Kidney (tissue), 14 donors: ENCODE measurements around the gene PCMT1. TPM values are rescaled to one million over a fixed set of nuclear protein-coding genes. Genes with fewer than 3 reads are reported as not detected.

Experiments
- DNase-seq, 5 donors: peaks; one replicate each; pipeline ENCODE4 v3.0.0-alpha.2; 2013 to 2020
- FAIRE-seq: peaks from 2 replicates; lab custom pipeline; 2012; peaks lifted over from hg19 to GRCh38; lab: Jason Lieb, UNC
- H3K27ac ChIP-seq, 2 donors: one replicate each; pipeline ENCODE4 v1.7.0; 2013; ENCODE audit warnings: low read depth in 2 of 2, low read length in 2 of 2, inconsistent platforms in 1 of 2
- H3K27me3 ChIP-seq: one replicate; pipeline ENCODE4 v1.7.1; 2013; ENCODE audit warnings: low read length, inconsistent platforms; ENCODE audit not compliant: control insufficient read depth, insufficient read depth
- H3K36me3 ChIP-seq, 3 donors: one replicate each; pipeline versions ENCODE4 v1.7.0 to v1.7.1; 2013; ENCODE audit warnings: low read length in 3 of 3, control low read depth in 1 of 3, inconsistent platforms in 1 of 3; ENCODE audit not compliant: insufficient read depth in 3 of 3, control insufficient read depth in 2 of 3
- H3K4me1 ChIP-seq, 3 donors: one replicate each; pipeline versions ENCODE4 v1.7.0 to v1.7.1; 2013; ENCODE audit warnings: low read length in 3 of 3, inconsistent platforms in 1 of 3, low read depth in 1 of 3; ENCODE audit not compliant: control insufficient read depth in 2 of 3, insufficient read depth in 2 of 3
- H3K4me3 ChIP-seq, 3 donors: one replicate each; pipeline versions ENCODE4 v1.7.0 to v1.8.1; 2013; ENCODE audit warnings: low read length in 3 of 3, control low read depth in 1 of 3, inconsistent platforms in 1 of 3
- H3K9ac ChIP-seq, 3 donors: one replicate each; pipeline versions ENCODE4 v1.7.0 to v1.7.1; 2013; ENCODE audit warnings: low read length in 3 of 3, control low read depth in 1 of 3, inconsistent platforms in 1 of 3
- H3K9me3 ChIP-seq, 3 donors: one replicate each; pipeline versions ENCODE4 v1.7.0 to v1.7.1; 2013; ENCODE audit warnings: low read length in 3 of 3, control low read depth in 1 of 3, inconsistent platforms in 1 of 3; ENCODE audit not compliant: control insufficient read depth in 2 of 3, insufficient read depth in 1 of 3
- intact Hi-C: fragments of 100-400 bp; cut with DNase I; formaldehyde crosslinking; loops from one replicate; pipeline ENCODE4 v1.11.1; 2022
- polyA plus RNA-seq: library from polyadenylated mRNA; stranded (reverse); fragments of 350-450 nt; fragmentation: Illumina TruSeq; extraction: RNeasy Lipid Tissue Mini Kit (QIAGEN cat#74804); gene quantifications from one replicate; pipeline ENCODE4 v1.2.3, GENCODE V29; 2014; ENCODE audit warnings: low read depth, low replicate concordance; ENCODE audit not compliant: insufficient read depth
- total RNA-seq: library from RNA; stranded (reverse); fragmentation: NEBNext Ultra II Directional; extraction: Animal tissue kit (Norgen Biotek cat#: 25700); gene quantifications from one replicate; pipeline ENCODE4 v1.2.1, GENCODE V29; 2021
- TF ChIP-seq, protein P1 (sequence below): IDR thresholded peaks from 3 replicates; pipeline ENCODE4 v1.5.1; 2012; ENCODE audit warnings: mild to moderate bottlenecking, moderate library complexity, borderline replicate concordance; ENCODE audit not compliant: insufficient read depth; ENCODE audit errors: extremely low read depth
- donor health status: control.
- donor health status: control.
- donor health status: control.
- donor health status: control.
- donor health status: control.
- donor health status: DM: yes; HTN: yes; CAD: no.
- donor health status: Normal renal cell carcinoma (clear cell type).

Gene PCMT1
- total and polyA plus RNA-seq, 2 donors from 2014 or later, result 62.8 to 71.2 TPM

DNA sequence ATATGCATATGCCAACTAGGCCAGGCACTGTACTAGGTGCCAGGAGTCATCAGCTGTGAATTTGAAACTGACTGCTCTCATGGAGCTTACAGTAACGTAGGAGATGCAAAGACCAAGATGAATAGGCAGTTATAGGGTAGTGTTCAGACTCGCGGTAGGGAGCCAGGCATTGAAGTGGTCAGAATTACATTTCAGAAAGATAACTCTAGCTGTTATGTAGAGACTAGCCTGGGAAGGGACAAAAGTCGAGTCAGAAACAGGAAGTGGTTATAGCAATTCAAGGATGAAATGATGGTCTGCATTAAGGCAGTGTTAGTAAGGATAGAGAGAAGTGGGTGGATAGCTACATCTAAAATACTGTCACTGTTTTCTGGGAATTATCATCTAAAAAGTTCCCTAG, 56.6 kb downstream of the PCMT1 start:
- peaks cover 0 to 8% (median 5%) of the 10 kb centered on the region in 3 donors for H3K36me3 ChIP-seq

DNA sequence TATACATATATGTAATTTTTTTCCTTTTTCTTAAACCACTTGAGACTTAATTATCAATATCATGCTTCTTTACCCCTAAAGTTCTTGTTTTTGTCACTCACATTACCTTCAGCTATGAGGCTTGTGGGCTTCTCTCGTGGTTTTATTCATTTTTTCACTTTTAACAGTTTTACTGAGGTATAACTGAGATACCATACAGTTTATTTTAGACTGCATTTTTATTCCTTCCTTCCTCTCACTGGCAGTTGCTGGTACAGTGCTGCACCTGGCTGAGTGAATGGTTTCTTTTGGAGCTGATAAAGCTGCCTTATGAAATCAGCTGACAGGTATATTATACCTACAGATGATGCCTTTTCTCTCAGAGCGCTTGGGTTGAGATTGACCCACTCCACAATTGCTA, 60.3 kb downstream of the PCMT1 start:
- TF ChIP-seq, protein P1, sequence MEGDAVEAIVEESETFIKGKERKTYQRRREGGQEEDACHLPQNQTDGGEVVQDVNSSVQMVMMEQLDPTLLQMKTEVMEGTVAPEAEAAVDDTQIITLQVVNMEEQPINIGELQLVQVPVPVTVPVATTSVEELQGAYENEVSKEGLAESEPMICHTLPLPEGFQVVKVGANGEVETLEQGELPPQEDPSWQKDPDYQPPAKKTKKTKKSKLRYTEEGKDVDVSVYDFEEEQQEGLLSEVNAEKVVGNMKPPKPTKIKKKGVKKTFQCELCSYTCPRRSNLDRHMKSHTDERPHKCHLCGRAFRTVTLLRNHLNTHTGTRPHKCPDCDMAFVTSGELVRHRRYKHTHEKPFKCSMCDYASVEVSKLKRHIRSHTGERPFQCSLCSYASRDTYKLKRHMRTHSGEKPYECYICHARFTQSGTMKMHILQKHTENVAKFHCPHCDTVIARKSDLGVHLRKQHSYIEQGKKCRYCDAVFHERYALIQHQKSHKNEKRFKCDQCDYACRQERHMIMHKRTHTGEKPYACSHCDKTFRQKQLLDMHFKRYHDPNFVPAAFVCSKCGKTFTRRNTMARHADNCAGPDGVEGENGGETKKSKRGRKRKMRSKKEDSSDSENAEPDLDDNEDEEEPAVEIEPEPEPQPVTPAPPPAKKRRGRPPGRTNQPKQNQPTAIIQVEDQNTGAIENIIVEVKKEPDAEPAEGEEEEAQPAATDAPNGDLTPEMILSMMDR, result no peak
- no peak overlapping the region for H3K27ac ChIP-seq
- DNase-seq, result no peak
- intact Hi-C loops, result no loop called here
- no peak overlapping the region for H3K9ac ChIP-seq
- H3K36me3 ChIP-seq, result peaks cover 0 to 4% (median 3%) of the 10 kb centered on the region in 3 donors
- FAIRE-seq, result no peak
- no peak overlapping the region for H3K4me3 ChIP-seq
- no peaks in the 10 kb centered on the region for H3K27me3 ChIP-seq
- H3K9me3 ChIP-seq, result no peaks in the 10 kb centered on the region
- no peaks in the 10 kb centered on the region for H3K4me1 ChIP-seq

More for the DNA sequence above, 56.6 kb downstream of the PCMT1 start:
- H3K9me3 ChIP-seq, result no peaks in the 10 kb centered on the region
- H3K27me3 ChIP-seq, result no peaks in the 10 kb centered on the region
- intact Hi-C loops, result no loop called here
- FAIRE-seq (no peak), DNase-seq (no peak)
- TF ChIP-seq, protein P1, result no peak
- H3K4me3 ChIP-seq, result no peak overlapping the region
- H3K27ac ChIP-seq, result no peak overlapping the region
- H3K4me1 ChIP-seq, result no peaks in the 10 kb centered on the region
- no peak overlapping the region for H3K9ac ChIP-seq

DNA sequence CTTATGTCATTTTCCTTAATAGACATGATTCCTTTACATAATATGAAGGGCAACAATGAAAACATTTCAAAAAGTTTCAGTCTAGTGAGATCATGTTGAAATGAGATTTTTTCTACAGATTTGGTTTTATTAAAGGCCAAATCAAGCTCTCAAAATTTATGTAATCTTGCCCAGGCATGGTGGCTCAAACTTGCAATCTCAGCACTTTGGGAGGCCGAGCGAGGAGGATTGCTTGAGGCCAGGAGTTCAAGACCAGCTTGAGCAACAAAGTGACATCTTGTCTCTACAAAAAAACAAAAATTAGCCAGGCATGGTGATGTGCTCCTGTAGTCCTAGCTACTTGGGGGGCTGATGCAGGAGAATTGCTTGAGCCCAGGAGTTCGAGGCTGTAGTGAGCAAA, 63.8 kb downstream of the PCMT1 start:
- FAIRE-seq (no peak), DNase-seq (no peak)
- TF ChIP-seq, protein P1, result no peak
- Histone ChIP-seq H3K4me1 (no peaks in the 10 kb centered on the region), H3K4me3 (no peak overlapping the region), H3K27ac (no peak overlapping the region), H3K36me3 (peaks cover 0 to 3% (median 2%) of the 10 kb centered on the region in 3 donors), H3K9me3 (no peaks in the 10 kb centered on the region), H3K9ac (no peak overlapping the region), H3K27me3 (no peaks in the 10 kb centered on the region)
- intact Hi-C loops, result no loop called here

GRCh38 chr6:149815788-149816187, 66.2 kb downstream of the PCMT1 start:
- Histone ChIP-seq H3K4me3 (no peak overlapping the region), H3K9ac (no peak overlapping the region), H3K27me3 (no peaks in the 10 kb centered on the region), H3K36me3 (peaks cover 0 to 3% (median 0%) of the 10 kb centered on the region in 3 donors), H3K9me3 (no peaks in the 10 kb centered on the region), H3K4me1 (no peaks in the 10 kb centered on the region), H3K27ac (no peak overlapping the region)
- intact Hi-C loops, result no loop called here
- FAIRE-seq, result no peak
- no peak for DNase-seq
- TF ChIP-seq, protein P1, result no peak
